GM23248 (cell line): ENCODE measurements around the gene KLRC4. TPM values are rescaled to one million over a fixed set of nuclear protein-coding genes. Genes with fewer than 3 reads are reported as not detected.

Experiments used
- DNase-seq: peaks from one replicate; pipeline ENCODE4 v3.0.0-alpha.2; 2015
- H2AFZ ChIP-seq: fragments of 200-600 bp; sonication (generic); 2 replicates; pipeline ENCODE4 v1.6.1; 2016; ENCODE audit warnings: antibody characterized with exemption
- H3F3A ChIP-seq: fragments of 200-600 bp; sonication (generic); 2 replicates; pipeline ENCODE4 v1.6.1; 2016; ENCODE audit warnings: mild to moderate bottlenecking, antibody characterized with exemption, mixed run types; ENCODE audit not compliant: insufficient read depth
- H3K27ac ChIP-seq: fragments of 200-600 bp; sonication (generic); 2 replicates; pipeline ENCODE4 v1.5.1; 2016; ENCODE audit warnings: mild to moderate bottlenecking
- H3K27me3 ChIP-seq: fragments of 200-600 bp; sonication (generic); replicated peaks from 2 replicates; pipeline ENCODE4 v1.6.1; 2016; ENCODE audit warnings: mild to moderate bottlenecking; ENCODE audit not compliant: insufficient read depth
- H3K36me3 ChIP-seq: fragments of 200-600 bp; sonication (generic); 2 replicates; pipeline ENCODE4 v1.6.1; 2016; ENCODE audit warnings: low read depth, mild to moderate bottlenecking
- H3K4me1 ChIP-seq: fragments of 200-600 bp; sonication (generic); 2 replicates; pipeline ENCODE4 v1.6.1; 2016; ENCODE audit warnings: mild to moderate bottlenecking; ENCODE audit not compliant: insufficient read depth
- H3K4me2 ChIP-seq: fragments of 200-600 bp; sonication (generic); one replicate; pipeline ENCODE4 v1.6.1; 2016; ENCODE audit warnings: mild to moderate bottlenecking; ENCODE audit not compliant: unreplicated experiment
- H3K4me3 ChIP-seq: fragments of 200-600 bp; sonication (generic); 2 replicates; pipeline ENCODE4 v1.5.1; 2016; ENCODE audit warnings: mild to moderate bottlenecking
- H3K79me2 ChIP-seq: fragments of 200-600 bp; sonication (generic); 2 replicates; pipeline ENCODE4 v1.6.1; 2016; ENCODE audit warnings: mild to moderate bottlenecking; ENCODE audit not compliant: insufficient read depth
- H3K9ac ChIP-seq: fragments of 200-600 bp; sonication (generic); 2 replicates; pipeline ENCODE4 v1.6.1; 2016; ENCODE audit warnings: mild to moderate bottlenecking
- H3K9me2 ChIP-seq: fragments of 200-600 bp; sonication (generic); 2 replicates; pipeline ENCODE4 v1.6.1; 2016; ENCODE audit warnings: mixed run types, mild to moderate bottlenecking, moderate library complexity; ENCODE audit not compliant: insufficient read depth
- H3K9me3 ChIP-seq: fragments of 200-600 bp; sonication (generic); one replicate; pipeline ENCODE4 v1.6.1; 2017; ENCODE audit warnings: low read depth
- H4K20me1 ChIP-seq: fragments of 200-600 bp; sonication (generic); 2 replicates; pipeline ENCODE4 v1.6.0; 2016; ENCODE audit not compliant: insufficient read depth
- EZH2 ChIP-seq: fragments of 200-600 bp; sonication (generic); IDR thresholded peaks from 2 replicates; pipeline ENCODE4 v1.6.1; 2018; ENCODE audit warnings: antibody characterized with exemption, mild to moderate bottlenecking; ENCODE audit not compliant: insufficient read depth, poor library complexity, severe bottlenecking
- EZH2phosphoT487 ChIP-seq: fragments of 200-600 bp; sonication (generic); IDR thresholded peaks from 2 replicates; pipeline ENCODE4 v1.6.1; 2018; ENCODE audit warnings: antibody characterized with exemption, moderate library complexity, mild to moderate bottlenecking, low read depth; ENCODE audit not compliant: insufficient read depth
- WGBS, 2 experiments: methylation state at CpG; one replicate each; pipeline ENCODE4 v1.1.6; 2015 to 2017; ENCODE audit warnings: low lambda C conversion rate in 2 of 2, low coverage in 1 of 2; ENCODE audit errors: missing lambda C conversion rate in 2 of 2; 5-methylcytosine and 5-hydroxymethylcytosine counted together
- in situ Hi-C: fragments of 300-500 bp; cut with MboI; formaldehyde crosslinking; loops from 2 replicates; pipeline ENCODE4 v1.15.0; 2020
- polyA plus RNA-seq: library from polyadenylated mRNA; unstranded; fragments of >200 nt; fragmentation: Nextera tagmentation; extraction: Ambion mirVana; gene quantifications from 2 replicates; pipeline ENCODE4 v1.2.1, GENCODE V29; 2016
- total RNA-seq: library from RNA; depleted of rRNA; stranded (reverse); fragments of >200 nt; shearing (Covaris generic); gene quantifications from 2 replicates; pipeline ENCODE4 v1.2.3, GENCODE V29; 2014

Gene KLRC4
- total and polyA plus RNA-seq, 2 experiments from 2014 or later, result not detected

GRCh38 chr12:10362828-10363657, 46.5 kb downstream of the KLRC4 start:
- DNase-seq, result peak; percentile 17
- no peaks in the 10 kb centered on the region for H3K27me3 ChIP-seq
- no peak overlapping the region for H3K4me2 ChIP-seq
- H3F3A ChIP-seq, result peaks cover 3% of the 10 kb centered on the region; the same call in 1 of the 2 replicates
- in situ Hi-C loops, result no loop called here
- no peak for TF ChIP-seq EZH2
- no peak for TF ChIP-seq EZH2phosphoT487
- H3K79me2 ChIP-seq, result no peaks in the 10 kb centered on the region
- H2AFZ ChIP-seq, result peak overlapping the region; percentile 100
- peaks cover 26% of the 10 kb centered on the region for H3K4me1 ChIP-seq
- no peaks in the 10 kb centered on the region for H4K20me1 ChIP-seq
- H3K4me3 ChIP-seq, result no peak overlapping the region; the same call in 1 of the 2 replicates
- H3K9me2 ChIP-seq, result no peaks in the 10 kb centered on the region
- peak overlapping the region; percentile 78; the same call in 1 of the 2 replicates for H3K9ac ChIP-seq
- no peak overlapping the region for H3K27ac ChIP-seq
- 53 to 57% methylated on average over 9 of the region's 9 CpGs for WGBS, 2 experiments
- no peaks in the 10 kb centered on the region for H3K36me3 ChIP-seq
- H3K9me3 ChIP-seq, result no peaks in the 10 kb centered on the region

- in situ Hi-C loops, result no loop called here
- H3K4me2 ChIP-seq, result no peak overlapping the region
- H3K27me3 ChIP-seq, result no peaks in the 10 kb centered on the region
- no peak overlapping the region for H3K27ac ChIP-seq
- H3K4me3 ChIP-seq, result no peak overlapping the region
- peaks cover 3% of the 10 kb centered on the region; the same call in 1 of the 2 replicates for H3F3A ChIP-seq
- 72 to 73% methylated on average over 3 of the region's 3 CpGs for WGBS, 2 experiments
- H3K79me2 ChIP-seq, result no peaks in the 10 kb centered on the region
- no peak for TF ChIP-seq EZH2
- no peak for TF ChIP-seq EZH2phosphoT487
- H3K36me3 ChIP-seq, result no peaks in the 10 kb centered on the region
- DNase-seq, result no peak
- H3K9me2 ChIP-seq, result no peaks in the 10 kb centered on the region
- H3K9me3 ChIP-seq, result no peaks in the 10 kb centered on the region
- peaks cover 26% of the 10 kb centered on the region for H3K4me1 ChIP-seq
- no peaks in the 10 kb centered on the region for H4K20me1 ChIP-seq
- no peak overlapping the region for H3K9ac ChIP-seq
- H2AFZ ChIP-seq, result peak overlapping the region; percentile 100
Measured at GRCh38 chr12:10362325-10362724, 47.2 kb downstream of the KLRC4 start.

GRCh38 chr12:10361622-10362021, 47.9 kb downstream of the KLRC4 start:
- H3K36me3 ChIP-seq, result no peaks in the 10 kb centered on the region
- H3K4me1 ChIP-seq, result peaks cover 26% of the 10 kb centered on the region
- H3K9me3 ChIP-seq, result no peaks in the 10 kb centered on the region
- no peak overlapping the region for H3K4me3 ChIP-seq
- peak overlapping the region; percentile 100; the same call in 1 of the 2 replicates for H2AFZ ChIP-seq
- H3K79me2 ChIP-seq, result no peaks in the 10 kb centered on the region
- DNase-seq, result peak; percentile 21
- no peaks in the 10 kb centered on the region for H3K9me2 ChIP-seq
- WGBS, 2 experiments, result 73% methylated on average over 4 of the region's 4 CpGs
- H4K20me1 ChIP-seq, result no peaks in the 10 kb centered on the region
- TF ChIP-seq EZH2 (no peak), EZH2phosphoT487 (no peak)
- no peak overlapping the region for H3K27ac ChIP-seq
- peaks cover 3% of the 10 kb centered on the region; the same call in 1 of the 2 replicates for H3F3A ChIP-seq
- H3K4me2 ChIP-seq, result no peak overlapping the region
- in situ Hi-C loops, result no loop called here
- H3K9ac ChIP-seq, result no peak overlapping the region
- H3K27me3 ChIP-seq, result no peaks in the 10 kb centered on the region

- Histone ChIP-seq H3K9me2 (no peaks in the 10 kb centered on the region), H3K4me3 (no peak overlapping the region), H3K79me2 (no peaks in the 10 kb centered on the region), H3K4me2 (no peak overlapping the region), H3K9me3 (no peaks in the 10 kb centered on the region), H3K36me3 (no peaks in the 10 kb centered on the region), H4K20me1 (no peaks in the 10 kb centered on the region), H3K9ac (no peak overlapping the region), H2AFZ (no peak overlapping the region), H3K27me3 (no peaks in the 10 kb centered on the region), H3K27ac (no peak overlapping the region), H3K4me1 (peaks cover 22% of the 10 kb centered on the region), H3F3A (peaks cover 3% of the 10 kb centered on the region; the same call in 1 of the 2 replicates)
- TF ChIP-seq EZH2phosphoT487 (no peak), EZH2 (no peak)
- no peak for DNase-seq
- in situ Hi-C loops, result no loop called here
- 89 to 91% methylated on average over 4 of the region's 4 CpGs for WGBS, 2 experiments
Measured at GRCh38 chr12:10361084-10361483, 48.5 kb downstream of the KLRC4 start.
